ENCODE measurements around the gene POLH. TPM values are rescaled to one million over a fixed set of nuclear protein-coding genes. Genes with fewer than 3 reads are reported as not detected.

POLH gene
- total RNA-seq, 1 experiment from 2014 or later, result 21.0 TPM

DNA sequence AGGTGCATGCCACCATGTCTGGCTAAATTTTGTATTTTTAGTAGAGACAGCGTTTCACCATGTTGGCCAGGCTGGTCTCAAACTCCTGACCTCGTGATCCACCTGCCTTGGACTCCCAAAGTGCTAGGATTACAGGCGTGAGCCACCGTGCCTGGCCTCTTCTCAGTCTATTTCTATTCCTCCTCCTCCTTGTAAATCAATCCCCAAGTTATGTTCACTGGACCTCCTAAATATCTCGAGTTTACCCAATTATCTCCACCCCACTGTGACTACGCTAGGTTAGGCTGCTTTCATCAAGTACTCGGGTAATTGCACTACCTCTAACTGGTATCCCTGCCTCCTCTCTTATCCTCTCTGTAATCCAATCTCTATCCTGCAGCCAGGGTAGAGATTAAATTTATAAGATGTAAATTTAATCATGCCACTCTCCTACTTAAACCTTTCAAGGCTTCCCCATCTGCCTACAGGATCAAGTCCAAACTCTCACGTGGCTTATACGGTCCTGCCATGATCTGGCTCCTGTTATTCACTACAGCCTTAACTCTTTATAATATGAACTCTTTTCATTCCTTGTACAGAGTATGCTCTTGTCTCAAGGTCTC is 58.8 kb downstream of the POLH start:
- BruUV-seq (replicated peaks), result no TSS peak
- no peak overlapping the region for H3K4me3 ChIP-seq

DNA sequence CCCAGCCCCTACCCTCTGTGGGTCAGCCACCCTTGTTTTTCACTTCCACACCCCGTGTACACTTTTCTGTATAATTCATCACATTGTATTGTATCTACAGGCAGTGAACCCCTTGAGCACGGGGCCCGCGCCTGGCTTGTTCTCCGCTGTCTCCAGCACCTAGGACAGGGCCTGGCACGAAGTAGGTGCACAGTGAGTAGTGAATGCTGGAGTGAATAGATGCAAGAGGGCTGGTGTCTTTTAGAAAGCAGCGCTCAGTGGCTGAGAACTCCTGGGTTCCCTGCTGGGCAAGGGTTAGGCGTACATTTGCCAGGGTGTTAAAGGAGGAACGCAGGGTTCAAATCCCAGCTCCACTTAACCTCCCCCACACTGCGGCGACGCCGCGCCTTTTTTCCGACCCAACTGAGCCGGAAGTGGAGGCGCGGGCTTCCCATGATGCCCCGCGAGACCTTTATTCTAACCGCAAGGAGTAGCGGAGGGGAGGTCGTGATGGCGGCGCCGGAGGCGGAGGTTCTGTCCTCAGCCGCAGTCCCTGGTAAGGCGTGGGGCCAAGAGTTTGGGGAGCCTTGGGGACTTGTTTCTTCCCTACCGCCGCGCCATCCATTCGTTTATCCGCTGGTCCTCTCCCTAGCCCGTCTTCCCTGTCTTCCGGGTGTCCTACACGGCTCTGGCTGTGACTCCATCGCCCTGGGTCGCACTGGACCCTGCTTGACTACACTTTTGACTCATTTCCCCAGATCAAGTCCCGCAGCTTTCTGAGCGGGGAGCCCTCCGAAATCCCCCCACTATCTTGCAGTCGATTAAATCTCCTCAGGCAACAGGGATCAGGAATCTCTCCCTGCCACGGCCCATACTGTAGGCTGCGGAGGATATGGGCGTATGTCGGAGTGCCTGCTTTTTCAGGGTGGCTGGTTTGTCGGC is 59.7 kb downstream of the POLH start, which contains the start of gene MAD2L1BP:
TSS of gene MAD2L1BP (plus strand) at position 454 of the 921 bp plus-strand sequence. CDS start at position 490, 36 bp downstream.
- Histone ChIP-seq H3K27ac (0 out of 2 replicates have a peak within 1 kb of the TSS, but pooled peaks have one; percentile 6), H3K36me3 (ENCODE audit: low read depth) (peaks cover 15% of the 10 kb centered on the region; the same call in 1 of the 2 replicates), H3K9me3 (ENCODE audit: insufficient read depth, low read depth) (no peaks in the 10 kb centered on the region), H3K4me2 (peak within 1 kb of the TSS; percentile 86), H3F3A (ENCODE audit: insufficient read depth, low read depth) (peaks cover 13% of the 10 kb centered on the region), H4K20me1 (ENCODE audit: insufficient read depth) (0 out of 2 replicates have a peak, but pooled peaks cover 10% of the 10 kb centered on the region), H3K4me3 (peak within 1 kb of the TSS; percentile 73), H3K79me2 (ENCODE audit: low read depth) (peaks cover 42% of the 10 kb centered on the region), H2AFZ (peak within 1 kb of the TSS; percentile 87), H3K27me3 (ENCODE audit: insufficient read depth, low read depth) (no peaks in the 10 kb centered on the region), H3K9me2 (ENCODE audit: insufficient read depth) (no peaks in the 10 kb centered on the region), H3K4me1 (replicated peaks; ENCODE audit: insufficient read depth) (peaks cover 24% of the 10 kb centered on the region)
- ChIA-PET CTCF (no interaction called here), POLR2A (ENCODE audit: unreplicated experiment) (interaction anchor here (0.6 to 0.7 kb wide), 2 partner anchors 19 to 29 kb away, joined by 3 to 4 read pairs; no protein-coding TSS in a partner anchor)
- TF ChIP-seq, protein P1, sequence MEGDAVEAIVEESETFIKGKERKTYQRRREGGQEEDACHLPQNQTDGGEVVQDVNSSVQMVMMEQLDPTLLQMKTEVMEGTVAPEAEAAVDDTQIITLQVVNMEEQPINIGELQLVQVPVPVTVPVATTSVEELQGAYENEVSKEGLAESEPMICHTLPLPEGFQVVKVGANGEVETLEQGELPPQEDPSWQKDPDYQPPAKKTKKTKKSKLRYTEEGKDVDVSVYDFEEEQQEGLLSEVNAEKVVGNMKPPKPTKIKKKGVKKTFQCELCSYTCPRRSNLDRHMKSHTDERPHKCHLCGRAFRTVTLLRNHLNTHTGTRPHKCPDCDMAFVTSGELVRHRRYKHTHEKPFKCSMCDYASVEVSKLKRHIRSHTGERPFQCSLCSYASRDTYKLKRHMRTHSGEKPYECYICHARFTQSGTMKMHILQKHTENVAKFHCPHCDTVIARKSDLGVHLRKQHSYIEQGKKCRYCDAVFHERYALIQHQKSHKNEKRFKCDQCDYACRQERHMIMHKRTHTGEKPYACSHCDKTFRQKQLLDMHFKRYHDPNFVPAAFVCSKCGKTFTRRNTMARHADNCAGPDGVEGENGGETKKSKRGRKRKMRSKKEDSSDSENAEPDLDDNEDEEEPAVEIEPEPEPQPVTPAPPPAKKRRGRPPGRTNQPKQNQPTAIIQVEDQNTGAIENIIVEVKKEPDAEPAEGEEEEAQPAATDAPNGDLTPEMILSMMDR (conservative IDR thresholded peaks at IDR 0.05), result no peak
- TF ChIP-seq EZH2 (IDR thresholded peaks at IDR 0.05; ENCODE audit: low read depth), result no peak
- DNase-seq, result peak; percentile 51 to 58
- BruUV-seq (replicated peaks), result no TSS peak
- intact Hi-C loops (cut with micrococcal nuclease; ENCODE audit: unreplicated experiment), result no loop called here

More for the DNA sequence above, 58.8 kb downstream of the POLH start:
- Histone ChIP-seq H4K20me1 (ENCODE audit: insufficient read depth) (0 out of 2 replicates have a peak, but pooled peaks cover 7% of the 10 kb centered on the region), H3K4me2 (peak overlapping the region; percentile 86), H3F3A (ENCODE audit: insufficient read depth, low read depth) (peaks cover 21% of the 10 kb centered on the region), H3K36me3 (ENCODE audit: low read depth) (peaks cover 9% of the 10 kb centered on the region; the same call in 1 of the 2 replicates), H3K4me1 (replicated peaks; ENCODE audit: insufficient read depth) (peaks cover 28% of the 10 kb centered on the region), H3K79me2 (ENCODE audit: low read depth) (peaks cover 36% of the 10 kb centered on the region), H3K9me3 (ENCODE audit: insufficient read depth, low read depth) (no peaks in the 10 kb centered on the region), H3K27me3 (ENCODE audit: insufficient read depth, low read depth) (no peaks in the 10 kb centered on the region), H3K27ac (0 out of 2 replicates have a peak overlapping the region, but pooled peaks have one; percentile 6), H3K9me2 (ENCODE audit: insufficient read depth) (no peaks in the 10 kb centered on the region), H2AFZ (peak overlapping the region; percentile 87)
- no peak for DNase-seq
- TF ChIP-seq EZH2 (IDR thresholded peaks at IDR 0.05; ENCODE audit: low read depth), result no peak
- TF ChIP-seq, protein P1 (conservative IDR thresholded peaks at IDR 0.05), result no peak
- ChIA-PET POLR2A (ENCODE audit: unreplicated experiment) (interaction anchor here (0.6 kb wide), 1 partner anchor 20 kb away, joined by 3 read pairs; no protein-coding TSS in a partner anchor), CTCF (no interaction called here)
- intact Hi-C loops (cut with micrococcal nuclease; ENCODE audit: unreplicated experiment), result loop anchor here (5.0 kb wide), 1 partner anchor 32 kb away; no protein-coding TSS in a partner anchor

DNA sequence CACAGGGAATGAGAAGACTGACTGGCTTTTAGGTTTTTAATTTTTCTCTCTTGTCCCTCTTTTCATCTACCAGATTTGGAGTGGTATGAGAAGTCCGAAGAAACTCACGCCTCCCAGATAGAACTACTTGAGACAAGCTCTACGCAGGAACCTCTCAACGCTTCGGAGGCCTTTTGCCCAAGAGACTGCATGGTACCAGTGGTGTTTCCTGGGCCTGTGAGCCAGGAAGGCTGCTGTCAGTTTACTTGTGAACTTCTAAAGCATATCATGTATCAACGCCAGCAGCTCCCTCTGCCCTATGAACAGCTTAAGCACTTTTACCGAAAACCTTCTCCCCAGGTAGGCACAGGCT is 60.3 kb downstream of the POLH start:
- Histone ChIP-seq H2AFZ (peak overlapping the region; percentile 87), H3K27me3 (ENCODE audit: insufficient read depth, low read depth) (no peaks in the 10 kb centered on the region), H3K79me2 (ENCODE audit: low read depth) (peaks cover 42% of the 10 kb centered on the region), H3K4me3 (peak overlapping the region; percentile 73), H4K20me1 (ENCODE audit: insufficient read depth) (peaks cover 15% of the 10 kb centered on the region; the same call in 1 of the 2 replicates), H3K9me3 (ENCODE audit: insufficient read depth, low read depth) (no peaks in the 10 kb centered on the region), H3K9me2 (ENCODE audit: insufficient read depth) (no peaks in the 10 kb centered on the region), H3K4me2 (peak overlapping the region; percentile 86), H3F3A (ENCODE audit: insufficient read depth, low read depth) (peaks cover 7% of the 10 kb centered on the region), H3K36me3 (ENCODE audit: low read depth) (peaks cover 15% of the 10 kb centered on the region; the same call in 1 of the 2 replicates), H3K27ac (0 out of 2 replicates have a peak overlapping the region, but pooled peaks have one; percentile 6), H3K4me1 (replicated peaks; ENCODE audit: insufficient read depth) (peaks cover 18% of the 10 kb centered on the region)
- CTCF ChIA-PET, result no interaction called here
- POLR2A ChIA-PET (ENCODE audit: unreplicated experiment), result no interaction called here
- no peak for DNase-seq
- TF ChIP-seq, protein P1 (conservative IDR thresholded peaks at IDR 0.05), result no peak
- no peak for TF ChIP-seq EZH2 (IDR thresholded peaks at IDR 0.05; ENCODE audit: low read depth)
- TSS peak; percentile 47 for BruUV-seq (replicated peaks)
- intact Hi-C loops (cut with micrococcal nuclease; ENCODE audit: unreplicated experiment), result no loop called here
